ENCODE measurements around the gene SLC2A1. TPM values are rescaled to one million over a fixed set of nuclear protein-coding genes. Genes with fewer than 3 reads are reported as not detected.
A peak's percentile ranks its signal among the peaks of the same experiment; 100 is the strongest.

Gene SLC2A1
- total and polyA plus RNA-seq, 2 of the 13 experiments (the other 11 are each of a cell fraction or from before 2014, with no cell fraction given), result 125 to 423 TPM

- TF ChIP-seq ZNF687 (CRISPR knock-in tag; IDR thresholded peaks at IDR 0.05), result peak; percentile 65
- no peak for TF ChIP-seq AGO1 (IDR thresholded peaks at IDR 0.05; ENCODE audit: low read depth, low read length, poor library complexity, severe bottlenecking)
- no peak for TF ChIP-seq U2AF1 (optimal IDR thresholded peaks at IDR 0.05; ENCODE audit: low read depth, low read length)
- no peak for TF ChIP-seq SKI (IDR thresholded peaks at IDR 0.05; ENCODE audit: partially characterized antibody)
- no peak for TF ChIP-seq KLF11 (CRISPR knock-in tag; IDR thresholded peaks at IDR 0.05)
- no peak for TF ChIP-seq NONO (IDR thresholded peaks at IDR 0.05)
- TF ChIP-seq NONO (CRISPR knock-in tag; conservative IDR thresholded peaks at IDR 0.05), result no peak
- TF ChIP-seq POLR2G (IDR thresholded peaks at IDR 0.05; ENCODE audit: low read depth, low read length), result no peak
- TF ChIP-seq ZFY (CRISPR knock-in tag; IDR thresholded peaks at IDR 0.05), result no peak
- TF ChIP-seq GTF2F1 (IDR thresholded peaks at IDR 0.05; ENCODE audit: low read length), result no peak
- TF ChIP-seq PATZ1 (CRISPR knock-in tag; IDR thresholded peaks at IDR 0.05), result peak; percentile 86
- no peak for TF ChIP-seq ZBTB25 (CRISPR knock-in tag; IDR thresholded peaks at IDR 0.05)
- TF ChIP-seq GFI1 (CRISPR knock-in tag; IDR thresholded peaks at IDR 0.05; ENCODE audit: borderline replicate concordance), result no peak
- no peak for TF ChIP-seq KMT2B (CRISPR knock-in tag; IDR thresholded peaks at IDR 0.05)
- TF ChIP-seq ZNF225 (CRISPR knock-in tag; IDR thresholded peaks at IDR 0.05), result no peak
- no peak for TF ChIP-seq BORCS8-MEF2B (CRISPR knock-in tag; IDR thresholded peaks at IDR 0.05)
- TF ChIP-seq ARID4A (CRISPR knock-in tag; IDR thresholded peaks at IDR 0.05; ENCODE audit: borderline replicate concordance), result 0 out of 2 replicates have a peak, but pooled peaks have one; percentile 19
These were observed 21.5 kb upstream of the SLC2A1 start (continued) for GRCh38 chr1:42979896-42980800.
